Neuronal stem cell (in vitro differentiated cells): ENCODE results near the gene FAM241B.

Experiments used
- DNase-seq: peaks from one replicate; pipeline ENCODE4 v3.0.0-alpha.2; 2013; ENCODE audit warnings: low spot score
- H2AFZ ChIP-seq: one replicate; pipeline ENCODE4 v1.6.1; 2013; ENCODE audit warnings: mild to moderate bottlenecking, low read length, inconsistent platforms
- H2AK5ac ChIP-seq: 2 replicates; pipeline ENCODE4 v1.6.1; 2013; ENCODE audit warnings: low read depth, mild to moderate bottlenecking, inconsistent platforms, low read length, moderate library complexity, mixed read lengths
- H2BK120ac ChIP-seq: 2 replicates; pipeline ENCODE4 v1.6.1; 2013; ENCODE audit warnings: low read depth, mild to moderate bottlenecking, inconsistent platforms, low read length, moderate library complexity, mixed read lengths
- H2BK12ac ChIP-seq: one replicate; pipeline ENCODE4 v1.6.1; 2013; ENCODE audit warnings: low read length, inconsistent platforms
- H2BK15ac ChIP-seq: 2 replicates; pipeline ENCODE4 v1.6.1; 2013; ENCODE audit warnings: mild to moderate bottlenecking, low read length, inconsistent platforms, mixed read lengths
- H2BK5ac ChIP-seq: one replicate; pipeline ENCODE4 v1.6.1; 2013; ENCODE audit warnings: inconsistent platforms, mild to moderate bottlenecking, low read length, moderate library complexity
- H3K14ac ChIP-seq: one replicate; pipeline ENCODE4 v1.6.1; 2013; ENCODE audit warnings: low read length, inconsistent platforms
- H3K18ac ChIP-seq: 2 replicates; pipeline ENCODE4 v1.6.1; 2013; ENCODE audit warnings: low read length, inconsistent platforms
- H3K23ac ChIP-seq: 2 replicates; pipeline ENCODE4 v1.6.1; 2013; ENCODE audit warnings: low read depth, mild to moderate bottlenecking, mixed read lengths, low read length, inconsistent platforms; ENCODE audit not compliant: poor library complexity
- H3K27ac ChIP-seq: replicated peaks from 3 replicates; pipeline ENCODE4 v1.5.1; 2013; ENCODE audit warnings: low read length, inconsistent platforms
- H3K27me3 ChIP-seq, 3 experiments: 2 replicates each; pipeline ENCODE4 v1.6.1; 2013; ENCODE audit warnings: low read length in 3 of 3, mild to moderate bottlenecking in 2 of 3, inconsistent platforms in 1 of 3, low read depth in 1 of 3, mixed read lengths in 1 of 3, moderate library complexity in 1 of 3; ENCODE audit not compliant: control insufficient read depth in 3 of 3, insufficient read depth in 3 of 3
- H3K36me3 ChIP-seq, 2 donors: replicated peaks in 1 of 2; 2 replicates each; pipeline ENCODE4 v1.6.1; 2013; ENCODE audit warnings: low read length in 2 of 2; ENCODE audit not compliant: control insufficient read depth in 2 of 2, insufficient read depth in 2 of 2
- H3K4ac ChIP-seq: 2 replicates; pipeline ENCODE4 v1.6.1; 2013; ENCODE audit warnings: inconsistent platforms, mild to moderate bottlenecking, low read length, moderate library complexity
- H3K4me1 ChIP-seq, 2 donors: 1 replicate in 1 of 2; 2 replicates in 1 of 2; pipeline ENCODE4 v1.6.1; 2013; ENCODE audit warnings: low read length in 2 of 2, low read depth in 1 of 2; ENCODE audit not compliant: control insufficient read depth in 2 of 2, insufficient read depth in 1 of 2
- H3K4me2 ChIP-seq: one replicate; pipeline ENCODE4 v1.6.1; 2013; ENCODE audit warnings: mild to moderate bottlenecking, low read length, inconsistent platforms; ENCODE audit not compliant: insufficient read depth, poor library complexity, severe bottlenecking
- H3K4me3 ChIP-seq, 2 donors: 2 replicates each; pipeline ENCODE4 v1.5.1; 2013; ENCODE audit warnings: low read length in 2 of 2, mild to moderate bottlenecking in 2 of 2, inconsistent platforms in 1 of 2, moderate library complexity in 1 of 2
- H3K79me1 ChIP-seq: one replicate; pipeline ENCODE4 v1.6.1; 2013; ENCODE audit warnings: low read depth, mild to moderate bottlenecking, inconsistent platforms, low read length, moderate library complexity
- H3K9ac ChIP-seq: one replicate; pipeline ENCODE4 v1.6.1; 2013; ENCODE audit warnings: mild to moderate bottlenecking, low read depth, low read length, inconsistent platforms; ENCODE audit not compliant: poor library complexity
- H3K9me3 ChIP-seq, 2 donors: replicated peaks in 1 of 2; 2 replicates each; pipeline versions ENCODE3 to v1.6.1; 2013; ENCODE audit warnings: low read length in 2 of 2, mild to moderate bottlenecking in 2 of 2, inconsistent platforms in 1 of 2, low read depth in 1 of 2, mixed read lengths in 1 of 2, moderate library complexity in 1 of 2; ENCODE audit not compliant: control insufficient read depth in 2 of 2, insufficient read depth in 1 of 2
- H4K8ac ChIP-seq: one replicate; pipeline ENCODE4 v1.6.1; 2013; ENCODE audit warnings: low read depth, mild to moderate bottlenecking, inconsistent platforms, low read length, moderate library complexity
- H4K91ac ChIP-seq: one replicate; pipeline ENCODE4 v1.6.1; 2013; ENCODE audit warnings: low read length, low read depth, mild to moderate bottlenecking, inconsistent platforms; ENCODE audit not compliant: poor library complexity
- WGBS, 2 donors: extraction: QIAGEN DNeasy Blood & Tissue Kit; methylation state at CpG; one replicate each; pipeline ENCODE4 v1.1.7; 2013; ENCODE audit warnings: missing lambda C conversion rate in 2 of 2, mixed read lengths in 1 of 2; ENCODE audit not compliant: insufficient read length in 2 of 2, insufficient replicate concordance in 1 of 2; ENCODE audit errors: extremely low coverage in 2 of 2; 5-methylcytosine and 5-hydroxymethylcytosine counted together

The FAM241B gene

GRCh38 chr10:69655868-69656555, 26.0 kb downstream of the FAM241B start:
- H2AFZ ChIP-seq = no peak overlapping the region
- H3K4me1 ChIP-seq = peaks cover 4 to 19% of the 10 kb centered on the region in 2 donors
- H3K18ac ChIP-seq = peak overlapping the region; percentile 94
- no peaks in the 10 kb centered on the region for H3K79me1 ChIP-seq
- H3K4me2 ChIP-seq = no peak overlapping the region
- no peak overlapping the region for H3K27ac ChIP-seq
- no peaks in the 10 kb centered on the region for H3K36me3 ChIP-seq
- peak overlapping the region; percentile 66 for H4K91ac ChIP-seq
- DNase-seq = no peak
- no peaks in the 10 kb centered on the region for H3K9me3 ChIP-seq
- peak overlapping the region; percentile 97 for H2BK15ac ChIP-seq
- no peak overlapping the region for H3K14ac ChIP-seq
- WGBS, 2 donors = no CpG with 5 or more reads among the region's 11 CpGs
- no peak overlapping the region for H2BK5ac ChIP-seq
- H3K23ac ChIP-seq = no peak overlapping the region
- peak overlapping the region; percentile 37 for H2BK120ac ChIP-seq
- H2AK5ac ChIP-seq = peak overlapping the region; percentile 86
- H3K4ac ChIP-seq = peak overlapping the region; percentile 93
- H2BK12ac ChIP-seq = peak overlapping the region; percentile 66
- no peak overlapping the region for H4K8ac ChIP-seq
- H3K9ac ChIP-seq = no peak overlapping the region
- H3K27me3 ChIP-seq = peaks cover 0 to 35% (median 0%) of the 10 kb centered on the region in 3 experiments
- no peak overlapping the region for H3K4me3 ChIP-seq

- Histone ChIP-seq H3K4ac (no peak overlapping the region), H3K27me3 (peaks cover 0 to 32% (median 0%) of the 10 kb centered on the region in 3 experiments), H2BK5ac (peak overlapping the region; percentile 58), H3K4me2 (no peak overlapping the region), H4K8ac (no peak overlapping the region), H3K14ac (no peak overlapping the region), H3K18ac (peak overlapping the region; percentile 86), H2AFZ (no peak overlapping the region), H3K27ac (no peak overlapping the region), H3K4me3 (no peak overlapping the region), H2BK15ac (peak overlapping the region; percentile 28), H2BK120ac (no peak overlapping the region), H3K23ac (no peak overlapping the region), H3K36me3 (no peaks in the 10 kb centered on the region), H2BK12ac (peak overlapping the region; percentile 4), H4K91ac (no peak overlapping the region), H3K79me1 (no peaks in the 10 kb centered on the region), H3K9ac (no peak overlapping the region), H3K4me1 (peaks cover 4 to 19% of the 10 kb centered on the region in 2 donors), H3K9me3 (no peaks in the 10 kb centered on the region), H2AK5ac (peak overlapping the region; percentile 37)
- no peak for DNase-seq
- no CpG with 5 or more reads among the region's 5 CpGs for WGBS, 2 donors
Measured at GRCh38 chr10:69656742-69657269, 26.8 kb downstream of the FAM241B start.

- Histone ChIP-seq H3K4me2 (no peak overlapping the region), H2AK5ac (peak overlapping the region; percentile 22), H3K4me3 (no peak overlapping the region), H3K9ac (no peak overlapping the region), H4K91ac (no peak overlapping the region), H2BK12ac (no peak overlapping the region), H2BK120ac (no peak overlapping the region), H3K14ac (peak overlapping the region; percentile 22), H3K18ac (peak overlapping the region; percentile 76), H3K9me3 (no peaks in the 10 kb centered on the region), H3K79me1 (no peaks in the 10 kb centered on the region), H3K4ac (no peak overlapping the region), H3K36me3 (no peaks in the 10 kb centered on the region), H2BK5ac (no peak overlapping the region), H2BK15ac (no peak overlapping the region), H3K27me3 (peaks cover 0 to 31% (median 0%) of the 10 kb centered on the region in 3 experiments), H3K27ac (no peak overlapping the region), H2AFZ (no peak overlapping the region), H4K8ac (no peak overlapping the region), H3K23ac (no peak overlapping the region), H3K4me1 (peaks cover 4 to 19% of the 10 kb centered on the region in 2 donors)
- WGBS, 2 donors = no CpG with 5 or more reads among the region's 8 CpGs
- no peak for DNase-seq
Measured at GRCh38 chr10:69657430-69657829, 27.4 kb downstream of the FAM241B start.

DNA sequence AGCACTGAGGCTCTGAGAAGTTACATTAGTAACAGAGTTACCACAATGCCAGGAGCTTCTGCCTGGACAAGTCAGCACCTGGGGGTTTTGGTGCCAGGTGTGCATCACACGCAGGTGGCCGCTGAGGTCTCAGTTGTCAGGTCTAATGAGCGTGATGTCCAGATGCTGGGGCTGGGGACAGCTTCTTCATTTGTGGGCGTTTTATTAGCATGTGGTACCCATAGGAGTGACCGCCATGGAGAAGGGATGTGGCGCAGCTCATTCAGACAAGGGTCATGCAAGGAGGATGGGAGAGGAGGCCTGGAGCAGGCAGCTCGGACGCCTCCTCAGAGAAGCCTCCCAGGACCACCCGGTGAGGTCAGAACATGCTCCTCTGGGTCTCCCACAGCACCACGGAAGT, 27.8 kb downstream of the FAM241B start:
- H3K14ac ChIP-seq = peak overlapping the region; percentile 22
- no peak overlapping the region for H3K27ac ChIP-seq
- H2AFZ ChIP-seq = no peak overlapping the region
- H3K4me3 ChIP-seq = no peak overlapping the region
- H2BK12ac ChIP-seq = no peak overlapping the region
- no peak overlapping the region for H3K4me2 ChIP-seq
- no peak overlapping the region for H4K91ac ChIP-seq
- no peak overlapping the region for H3K23ac ChIP-seq
- no peak for DNase-seq
- H2BK5ac ChIP-seq = no peak overlapping the region
- no peak overlapping the region for H4K8ac ChIP-seq
- H3K18ac ChIP-seq = peak overlapping the region; percentile 44
- H2BK120ac ChIP-seq = no peak overlapping the region
- H3K36me3 ChIP-seq = no peaks in the 10 kb centered on the region
- H3K9me3 ChIP-seq = no peaks in the 10 kb centered on the region
- peaks cover 4 to 19% of the 10 kb centered on the region in 2 donors for H3K4me1 ChIP-seq
- peaks cover 0 to 27% (median 0%) of the 10 kb centered on the region in 3 experiments for H3K27me3 ChIP-seq
- H3K9ac ChIP-seq = no peak overlapping the region
- no peaks in the 10 kb centered on the region for H3K79me1 ChIP-seq
- peak overlapping the region; percentile 92 for H2AK5ac ChIP-seq
- H2BK15ac ChIP-seq = no peak overlapping the region
- no CpG with 5 or more reads among the region's 10 CpGs for WGBS, 2 donors
- no peak overlapping the region for H3K4ac ChIP-seq
